Progenitor cell of endocrine pancreas (in vitro differentiated cells): ENCODE measurements around the gene SLC5A11. TPM values are rescaled to one million over a fixed set of nuclear protein-coding genes. Genes with fewer than 3 reads are reported as not detected.

Experiments
- DNase-seq: peaks from one replicate; pipeline ENCODE4 v3.0.0; 2021; ENCODE audit warnings: low spot score; ENCODE audit not compliant: unreplicated experiment
- H3K27ac Mint-ChIP-seq: 2 replicates; pipeline ENCODE4 v1.8.0; 2021; ENCODE audit warnings: mild to moderate bottlenecking, moderate library complexity, mixed read lengths
- H3K27me3 Mint-ChIP-seq: 2 replicates; pipeline ENCODE4 v1.8.0; 2021; ENCODE audit warnings: mixed read lengths
- H3K36me3 Mint-ChIP-seq: 2 replicates; pipeline ENCODE4 v1.8.0; 2022; ENCODE audit warnings: mixed read lengths; ENCODE audit not compliant: insufficient read depth
- H3K4me1 Mint-ChIP-seq: 2 replicates; pipeline ENCODE4 v1.8.0; 2021; ENCODE audit warnings: low read depth, mixed read lengths
- H3K4me3 Mint-ChIP-seq: 2 replicates; pipeline ENCODE4 v1.8.0; 2021; ENCODE audit warnings: low read depth, mild to moderate bottlenecking, moderate library complexity, mixed read lengths
- H3K9me3 Mint-ChIP-seq: 2 replicates; pipeline ENCODE4 v1.8.0; 2021; ENCODE audit warnings: low read depth, mixed read lengths
- total RNA-seq: library from RNA; stranded (reverse); gene quantifications from 2 replicates; pipeline ENCODE4 v1.2.1, GENCODE V29; 2021
- TF ChIP-seq, protein P1 (sequence below): fragments of 200-600 bp; sonication (generic); IDR thresholded peaks from one replicate; pipeline ENCODE4 v1.5.0; 2021; ENCODE audit warnings: antibody characterized with exemption, mild to moderate bottlenecking; ENCODE audit not compliant: unreplicated experiment

The SLC5A11 gene
- total RNA-seq, 1 donor from 2014 or later = 0.38 TPM

DNA sequence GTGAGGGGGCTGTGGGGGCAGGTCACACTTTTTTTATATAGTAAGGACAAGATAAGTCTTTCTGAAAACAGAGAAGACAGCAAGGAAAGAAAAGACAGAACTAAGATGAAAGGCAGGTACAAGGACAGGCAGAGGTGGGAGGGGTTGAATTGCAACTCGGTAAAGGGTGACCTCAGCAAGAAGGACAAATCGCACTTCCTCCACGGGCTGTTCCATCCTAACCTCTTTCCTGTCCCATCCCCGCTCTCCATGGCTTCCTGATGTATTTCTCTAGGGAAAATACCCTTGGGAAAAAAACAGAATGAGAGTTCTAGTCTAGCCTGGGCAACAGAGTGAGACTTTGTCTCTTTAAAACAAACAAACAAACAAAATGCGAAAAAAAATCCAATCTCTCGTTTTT, 112.1 kb downstream of the SLC5A11 start:
- no peak for DNase-seq
- Mint-ChIP-seq H3K27ac (no peak overlapping the region), H3K27me3 (no peaks in the 10 kb centered on the region), H3K36me3 (peaks cover 34% of the 10 kb centered on the region), H3K4me3 (no peak overlapping the region), H3K9me3 (peaks cover 10% of the 10 kb centered on the region), H3K4me1 (no peaks in the 10 kb centered on the region)
- TF ChIP-seq, protein P1, sequence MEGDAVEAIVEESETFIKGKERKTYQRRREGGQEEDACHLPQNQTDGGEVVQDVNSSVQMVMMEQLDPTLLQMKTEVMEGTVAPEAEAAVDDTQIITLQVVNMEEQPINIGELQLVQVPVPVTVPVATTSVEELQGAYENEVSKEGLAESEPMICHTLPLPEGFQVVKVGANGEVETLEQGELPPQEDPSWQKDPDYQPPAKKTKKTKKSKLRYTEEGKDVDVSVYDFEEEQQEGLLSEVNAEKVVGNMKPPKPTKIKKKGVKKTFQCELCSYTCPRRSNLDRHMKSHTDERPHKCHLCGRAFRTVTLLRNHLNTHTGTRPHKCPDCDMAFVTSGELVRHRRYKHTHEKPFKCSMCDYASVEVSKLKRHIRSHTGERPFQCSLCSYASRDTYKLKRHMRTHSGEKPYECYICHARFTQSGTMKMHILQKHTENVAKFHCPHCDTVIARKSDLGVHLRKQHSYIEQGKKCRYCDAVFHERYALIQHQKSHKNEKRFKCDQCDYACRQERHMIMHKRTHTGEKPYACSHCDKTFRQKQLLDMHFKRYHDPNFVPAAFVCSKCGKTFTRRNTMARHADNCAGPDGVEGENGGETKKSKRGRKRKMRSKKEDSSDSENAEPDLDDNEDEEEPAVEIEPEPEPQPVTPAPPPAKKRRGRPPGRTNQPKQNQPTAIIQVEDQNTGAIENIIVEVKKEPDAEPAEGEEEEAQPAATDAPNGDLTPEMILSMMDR = no peak

Other genes with a start within 250 kb of the SLC5A11 start
- gene TNRC6A, start 116.3 kb upstream of the SLC5A11 start, total RNA-seq = 92.5 and 94.4 TPM in 2 replicates
- 115 and 118 TPM in 2 replicates for gene ARHGAP17, start 169.4 kb downstream of the SLC5A11 start, total RNA-seq